HCT116 (cell line): ENCODE data around the gene ANKDD1A. TPM values are rescaled to one million over a fixed set of nuclear protein-coding genes. Genes with fewer than 3 reads are reported as not detected.

Experiments
- ATAC-seq: fragments of 200-7000 bp; cut with Tn5 transposase; 2 replicates; pipeline ENCODE4 v1.9.1; 2020; ENCODE audit warnings: mild to moderate bottlenecking, moderate library complexity
- Bru-seq: library from RNA; stranded (reverse); fragments of 400-500 nt; gene quantifications from one replicate; lab custom pipeline; 2021; lab: Mats Ljungman, UMichigan
- BruChase-seq, 2 experiments: library from RNA; stranded (reverse); fragments of 400-500 nt; gene quantifications; one replicate each; lab custom pipeline; 2021; lab: Mats Ljungman, UMichigan
- BruUV-seq: library from RNA; stranded (reverse); fragments of 400-500 nt; replicated peaks from 2 replicates; lab custom pipeline; 2021; lab: Mats Ljungman, UMichigan
- CTCF ChIA-PET: fragments of 300-600 bp; sonication (Branson Sonifier 250); formaldehyde crosslinking; loops from one replicate; lab custom pipeline; 2021; ENCODE audit warnings: antibody characterized with exemption; lab: Charles Lee
- POLR2A ChIA-PET: fragments of 300-600, 350-600 bp; sonication (Branson Sonifier 250); formaldehyde crosslinking; loops from one replicate; lab custom pipeline; 2021; ENCODE audit warnings: antibody characterized with exemption; lab: Charles Lee
- RAD21 ChIA-PET, 2 experiments: fragments of 300-600 bp; sonication (Branson Sonifier 250); formaldehyde crosslinking; loops; one replicate each; lab custom pipeline; 2023; ENCODE audit warnings: low total read pairs in 2 of 2; ENCODE audit not compliant: uncharacterized antibody in 2 of 2, unreplicated experiment in 2 of 2, low non-redundant PET in 1 of 2; lab: Charles Lee
- DNase-seq: peaks from one replicate; pipeline ENCODE4 v3.0.0-alpha.2; 2010; ENCODE audit warnings: low read depth, low spot score
- H2AFZ ChIP-seq: fragments of 200-600 bp; shearing (Covaris generic), sonication (generic); 2 replicates; pipeline ENCODE4 v1.6.1; 2017; ENCODE audit warnings: low read depth, mixed run types, mixed read lengths, antibody characterized with exemption, low read length; ENCODE audit not compliant: poor library complexity, severe bottlenecking
- H3K27ac ChIP-seq: 2 replicates; pipeline ENCODE4 v1.5.1; 2012; ENCODE audit warnings: low read depth, low read length
- H3K27me3 ChIP-seq: fragments of 200-600 bp; sonication (generic); 2 replicates; pipeline ENCODE4 v1.6.1; 2016; ENCODE audit warnings: mixed run types, low read length, mixed read lengths; ENCODE audit not compliant: insufficient read depth
- H3K36me3 ChIP-seq, 2 experiments: fragments of 200-500 bp in 1 of 2; fragments of 200-600 bp in 1 of 2; sonication (Bioruptor generic) in 1 of 2; sonication (generic) in 1 of 2; 2 replicates each; pipeline versions ENCODE4 v1.5.1 to v1.6.1; 2014 to 2016; ENCODE audit warnings: low read length in 2 of 2, inconsistent platforms in 1 of 2, mixed read lengths in 1 of 2, mixed run types in 1 of 2; ENCODE audit not compliant: insufficient read depth in 2 of 2, control insufficient read depth in 1 of 2
- H3K4me1 ChIP-seq, 2 experiments: fragments of 200-600 bp in 1 of 2; sonication (generic) in 1 of 2; 2 replicates each; pipeline versions ENCODE4 v1.5.1 to v1.6.1; 2012 to 2017; ENCODE audit warnings: low read length in 2 of 2, inconsistent platforms in 1 of 2, mild to moderate bottlenecking in 1 of 2, mixed read lengths in 1 of 2, mixed run types in 1 of 2, moderate library complexity in 1 of 2; ENCODE audit not compliant: insufficient read depth in 2 of 2, control insufficient read depth in 1 of 2
- H3K4me2 ChIP-seq: fragments of 200-600 bp; sonication (generic); 2 replicates; pipeline ENCODE4 v1.6.1; 2017; ENCODE audit warnings: mixed run types, low read length, mixed read lengths
- H3K4me3 ChIP-seq, 2 experiments: fragments of 200-600 bp in 1 of 2; sonication (generic) in 1 of 2; replicated peaks in 1 of 2; 2 replicates each; pipeline ENCODE4 v1.5.1; 2011 to 2016; ENCODE audit warnings: low read length in 2 of 2, control low read depth in 1 of 2, low read depth in 1 of 2, mild to moderate bottlenecking in 1 of 2, mixed read lengths in 1 of 2, mixed run types in 1 of 2
- H3K79me2 ChIP-seq: fragments of 200-600 bp; sonication (generic); 2 replicates; pipeline ENCODE4 v1.6.1; 2017; ENCODE audit warnings: mild to moderate bottlenecking, mixed run types, low read length, moderate library complexity, mixed read lengths; ENCODE audit not compliant: insufficient read depth
- H3K9ac ChIP-seq: fragments of 200-600 bp; sonication (generic); 2 replicates; pipeline ENCODE4 v1.6.1; 2016; ENCODE audit warnings: low read length, mixed read lengths
- H3K9me2 ChIP-seq: fragments of 200-600 bp; sonication (generic), shearing (Covaris generic); 2 replicates; pipeline ENCODE4 v1.6.1; 2017; ENCODE audit warnings: mixed run types, mild to moderate bottlenecking, moderate library complexity; ENCODE audit not compliant: insufficient read depth
- H3K9me3 ChIP-seq, 2 experiments: fragments of 200-500 bp in 1 of 2; fragments of 200-600 bp in 1 of 2; sonication (Bioruptor generic) in 1 of 2; sonication (generic) in 1 of 2; 2 replicates each; pipeline ENCODE4 v1.6.1; 2014 to 2017; ENCODE audit warnings: low read length in 2 of 2, mixed read lengths in 2 of 2, inconsistent platforms in 1 of 2, low read depth in 1 of 2, mild to moderate bottlenecking in 1 of 2, mixed run types in 1 of 2, moderate library complexity in 1 of 2; ENCODE audit not compliant: control insufficient read depth in 1 of 2, insufficient read depth in 1 of 2
- H4K20me1 ChIP-seq: fragments of 200-600 bp; sonication (generic), shearing (Covaris generic); 2 replicates; pipeline ENCODE4 v1.6.1; 2017; ENCODE audit warnings: mixed run types, mild to moderate bottlenecking, moderate library complexity; ENCODE audit not compliant: insufficient read depth
- CEBPB ChIP-seq: IDR thresholded peaks from 2 replicates; pipeline ENCODE4 v1.6.1; 2012; ENCODE audit warnings: low read depth
- EZH2 ChIP-seq: fragments of 200-600 bp; sonication (generic); IDR thresholded peaks from 2 replicates; pipeline ENCODE4 v1.6.1; 2017; ENCODE audit warnings: antibody characterized with exemption, mixed run types
- POLR2A ChIP-seq: IDR thresholded peaks from 2 replicates; pipeline ENCODE4 v1.7.0; 2011; ENCODE audit warnings: borderline replicate concordance; ENCODE audit not compliant: insufficient read depth, insufficient read length; ENCODE audit errors: extremely low read depth
- POLR2AphosphoS5 ChIP-seq: IDR thresholded peaks from 2 replicates; pipeline ENCODE4 v1.6.1; 2011; ENCODE audit warnings: mild to moderate bottlenecking, low read depth, low read length, moderate library complexity
- RAD21 ChIP-seq: IDR thresholded peaks from 2 replicates; pipeline ENCODE4 v1.6.1; 2012; ENCODE audit warnings: low read depth, mild to moderate bottlenecking
- REST ChIP-seq: IDR thresholded peaks from 2 replicates; pipeline ENCODE4 v1.6.1; 2012; ENCODE audit warnings: low read depth
- SP1 ChIP-seq: IDR thresholded peaks from 2 replicates; pipeline ENCODE4 v1.6.1; 2012; ENCODE audit warnings: low read depth
- TCF7L2 ChIP-seq: IDR thresholded peaks from 2 replicates; pipeline ENCODE4 v1.7.0; 2011; ENCODE audit warnings: borderline replicate concordance, inconsistent platforms; ENCODE audit not compliant: insufficient read depth, insufficient read length; ENCODE audit errors: extremely low read depth
- ZFX ChIP-seq: fragments of 450-650 bp; IDR thresholded peaks from 2 replicates; pipeline ENCODE4 v1.6.1; 2017
- ZNF274 ChIP-seq: fragments of 200-500 bp; sonication (Bioruptor generic); IDR thresholded peaks from 2 replicates; pipeline ENCODE4 v1.6.1; 2014; ENCODE audit warnings: mild to moderate bottlenecking, low read depth, low read length, inconsistent platforms
- intact Hi-C: fragments of 100-400 bp; cut with micrococcal nuclease; formaldehyde crosslinking; loops from 2 replicates; pipeline ENCODE4 v1.10.0; 2022
- long read RNA-seq: library from polyadenylated mRNA; unstranded; transcript quantifications from one replicate; pipeline ENCODE4 v2.0.0, GENCODE V29; 2021; ENCODE audit not compliant: unreplicated experiment
- polyA plus RNA-seq: library from polyadenylated mRNA; unstranded; fragments of >200 nt; gene quantifications from 2 replicates; pipeline ENCODE4 v1.2.1, GENCODE V29; 2012; ENCODE audit warnings: missing spikeins
- total RNA-seq: library from RNA; stranded (reverse); gene quantifications from one replicate; pipeline ENCODE4 v1.2.1, GENCODE V29; 2021; ENCODE audit not compliant: unreplicated experiment
- TF ChIP-seq, protein P1 (sequence below): IDR thresholded peaks from 2 replicates; pipeline ENCODE4 v1.6.1; 2012

ANKDD1A gene
- total RNA-seq = 8.1 TPM
- 5.7 and 6.5 TPM in 2 replicates for polyA plus RNA-seq
- Bru-seq, nascent RNA = percentile 59 among the genes with signal in this experiment
- percentile 79 among the genes with signal in this experiment for BruChase-seq, experiment 1, labeled RNA remaining after a 6-hour chase
- percentile 80 among the genes with signal in this experiment for BruChase-seq, experiment 2, labeled RNA remaining after a 2-hour chase
- long read RNA-seq, partial matches to known transcripts = 3 of 9 reads
- long read RNA-seq, other reads (novel, unspliced or antisense) = 6 of 9 reads

DNA sequence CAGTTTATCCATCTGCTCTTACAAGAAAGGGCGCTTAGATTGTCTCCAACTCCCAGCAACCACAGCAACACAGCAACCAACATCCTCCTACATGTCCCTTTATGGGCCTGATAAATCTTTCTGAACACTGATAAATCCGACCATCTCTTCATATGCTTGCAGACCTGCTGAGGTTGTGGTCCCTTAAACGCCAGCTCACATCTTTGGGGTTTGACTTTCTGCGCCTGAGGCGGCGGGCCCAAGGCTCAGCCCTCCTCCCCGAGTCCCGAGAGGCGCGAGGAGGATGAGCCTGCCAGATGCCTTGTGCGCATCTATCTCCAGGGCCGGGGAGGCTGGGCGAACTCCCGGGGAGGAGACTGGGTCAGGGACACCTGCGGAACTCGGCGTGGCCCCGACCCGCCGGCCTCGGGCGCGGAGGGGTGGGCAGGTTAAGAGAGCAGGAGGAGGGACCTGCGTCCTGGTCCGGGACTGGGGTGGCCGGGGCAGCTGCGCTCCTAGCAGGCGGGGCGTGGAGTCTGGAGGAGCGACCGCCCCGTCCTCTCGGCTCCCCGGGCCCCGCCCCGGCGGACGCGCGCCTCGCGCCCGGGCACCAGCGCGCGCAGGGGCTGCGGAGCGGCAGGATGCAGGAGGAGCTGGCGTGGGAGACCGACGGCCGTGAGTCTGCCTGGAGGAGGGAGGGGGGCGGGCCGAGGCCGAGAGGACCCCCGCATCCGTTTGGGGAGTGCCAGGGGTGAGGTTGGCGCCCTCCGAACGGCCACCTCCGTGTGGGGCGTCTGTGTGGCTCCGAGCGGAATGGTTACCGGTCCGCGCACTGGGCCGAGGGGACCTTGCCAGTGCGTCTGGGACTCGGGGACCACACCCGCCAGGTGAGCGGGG lies at the start of gene ANKDD1A:
Gene ANKDD1A, plus strand, starts transcription at position 592 of the 876 bp plus-strand sequence. Its CDS starts 29 bp downstream, at position 621.
- H3K36me3 ChIP-seq = no peaks in the 10 kb centered on the region
- ChIA-PET RAD21 (no interaction called here), CTCF (interaction anchor here (1.3 kb wide), 1 partner anchor 180 kb away, joined by 3 read pairs; no protein-coding TSS in a partner anchor), POLR2A (no interaction called here)
- H3K4me3 ChIP-seq = peak within 1 kb of the TSS; percentile 61 to 84
- peak within 1 kb of the TSS; percentile 100 for H3K4me2 ChIP-seq
- DNase-seq (peak; percentile 26), ATAC-seq (peak; percentile 98)
- H2AFZ ChIP-seq = peak within 1 kb of the TSS; percentile 97
- no peaks in the 10 kb centered on the region for H3K9me2 ChIP-seq
- no TSS peak for BruUV-seq
- H3K4me1 ChIP-seq = peaks cover 2 to 19% of the 10 kb centered on the region in 2 experiments; a peak in 3 of 4 replicates
- peak within 1 kb of the TSS; percentile 68 for H3K9ac ChIP-seq
- H3K9me3 ChIP-seq = no peaks in the 10 kb centered on the region
- H3K79me2 ChIP-seq = 0 out of 2 replicates have a peak, but pooled peaks cover 6% of the 10 kb centered on the region
- H3K27ac ChIP-seq = no peak within 1 kb of the TSS; the same call in 1 of the 2 replicates
- H4K20me1 ChIP-seq = no peaks in the 10 kb centered on the region
- no peaks in the 10 kb centered on the region for H3K27me3 ChIP-seq
- TF ChIP-seq SP1 (no peak), ZNF274 (no peak), CEBPB (no peak), EZH2 (no peak), TCF7L2 (no peak), POLR2AphosphoS5 (peak; percentile 84), POLR2A (peak; percentile 55), RAD21 (no peak), ZFX (peak; percentile 53; the same call in 1 of the 2 replicates), REST (no peak)
- TF ChIP-seq, protein P1, sequence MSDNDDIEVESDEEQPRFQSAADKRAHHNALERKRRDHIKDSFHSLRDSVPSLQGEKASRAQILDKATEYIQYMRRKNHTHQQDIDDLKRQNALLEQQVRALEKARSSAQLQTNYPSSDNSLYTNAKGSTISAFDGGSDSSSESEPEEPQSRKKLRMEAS = peak; percentile 26; the same call in 1 of the 2 replicates
- intact Hi-C loops = no loop called here
